Dedifferentiated amniotic fluid mesenchymal stem cell (primary cell): ENCODE results near the gene ROR1.
A peak's percentile ranks its signal among the peaks of the same experiment; 100 is the strongest.

Experiments
- DNase-seq: peaks from one replicate; pipeline ENCODE4 v3.0.0-alpha.2; 2016; ENCODE audit errors: extremely low spot score

ROR1 gene

DNA sequence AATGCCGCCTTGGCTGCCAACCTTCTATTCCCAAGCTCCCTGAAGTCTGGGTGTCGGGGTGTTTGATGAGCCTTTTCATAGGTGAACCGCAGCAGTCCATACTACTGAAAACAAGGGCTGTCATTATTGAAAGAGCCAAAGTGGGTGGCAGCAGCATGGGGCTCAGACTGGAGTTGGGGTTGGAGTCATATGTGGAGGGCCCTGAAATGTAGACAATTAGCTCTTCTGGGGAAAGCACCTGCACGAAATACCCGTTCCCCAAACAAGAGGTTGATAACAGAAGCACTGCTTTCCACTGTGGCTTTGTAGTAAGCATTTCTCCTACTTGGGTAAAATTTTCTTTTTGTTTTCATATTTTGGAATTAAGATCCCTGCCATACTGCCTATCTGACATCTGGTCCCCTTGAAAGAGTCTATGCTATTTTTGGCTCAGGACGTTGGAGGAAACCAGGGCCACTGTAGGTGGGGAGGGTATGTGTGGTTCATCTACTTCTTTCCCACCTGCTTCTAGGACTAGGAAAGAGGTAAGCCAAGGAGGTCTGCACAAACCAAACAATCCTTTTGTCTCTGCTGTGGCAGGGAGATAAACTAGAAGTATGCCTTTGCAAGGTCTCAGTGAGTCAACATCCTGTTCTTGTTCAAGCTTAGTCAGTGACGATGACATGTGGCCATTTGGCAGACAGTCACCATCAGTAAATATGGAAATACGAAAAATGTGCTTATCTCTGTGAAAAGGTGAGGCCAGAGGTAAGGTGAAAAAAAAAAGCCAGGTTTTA lies 232.6 kb downstream of the ROR1 start:
- DNase-seq, result no peak

DNA sequence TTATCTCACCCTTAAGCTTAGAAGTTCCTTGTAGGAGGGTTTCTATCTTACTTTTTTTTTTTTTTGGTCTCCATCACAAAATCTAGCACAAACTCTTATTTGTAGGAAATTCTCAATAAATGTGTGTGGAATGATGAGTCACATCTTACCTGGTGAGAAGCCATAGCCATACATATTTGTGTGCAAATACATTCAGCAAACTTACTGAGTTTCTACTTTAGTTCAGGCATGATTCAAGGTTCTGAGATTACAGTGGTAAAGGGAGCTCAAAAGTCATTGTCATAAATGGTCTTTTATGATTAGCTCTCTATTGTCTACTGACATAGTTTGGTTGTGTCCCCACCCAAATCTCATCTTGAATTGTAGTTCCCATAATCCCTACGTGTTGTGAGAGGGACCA lies 236.5 kb downstream of the ROR1 start:
- DNase-seq, result no peak

DNA sequence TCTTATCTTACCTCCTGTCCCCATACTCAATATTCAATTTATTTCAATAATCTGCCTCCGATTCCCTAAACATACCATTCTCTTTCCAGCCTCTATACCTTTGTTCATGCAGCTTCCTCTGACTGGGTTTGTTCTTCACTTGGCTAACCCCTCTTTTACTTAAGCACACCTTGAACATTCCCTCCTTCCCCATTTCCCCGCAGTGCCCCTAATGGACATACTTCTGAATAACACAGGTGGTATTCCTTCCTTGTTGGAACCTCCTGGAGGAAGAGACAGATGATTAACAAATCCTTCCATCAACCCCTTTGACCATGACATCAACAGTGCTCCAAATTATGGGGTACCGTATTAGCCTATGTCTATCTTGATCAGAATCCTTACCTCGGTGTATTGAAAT lies 239.6 kb downstream of the ROR1 start:
- DNase-seq, result no peak

DNA sequence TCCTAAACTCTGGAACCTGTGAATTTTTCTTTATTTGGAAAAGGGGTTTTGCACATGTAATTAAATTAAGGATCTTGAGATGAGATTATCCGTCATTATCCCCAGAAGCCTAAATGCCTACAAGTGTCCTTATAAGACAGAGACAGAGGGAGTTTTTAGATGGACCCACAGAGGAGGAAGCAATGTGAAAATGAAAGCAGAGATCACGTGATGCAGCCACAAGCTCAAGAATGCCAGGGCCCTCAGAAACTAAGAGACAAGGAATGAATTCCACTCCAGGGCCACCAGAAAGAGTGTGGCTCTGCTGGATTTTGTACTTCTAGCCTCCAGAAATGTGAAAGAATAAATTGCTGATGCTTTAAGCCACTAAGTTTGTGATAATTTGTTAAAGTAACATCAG lies 246.0 kb downstream of the ROR1 start:
- peak; percentile 55 for DNase-seq

DNA sequence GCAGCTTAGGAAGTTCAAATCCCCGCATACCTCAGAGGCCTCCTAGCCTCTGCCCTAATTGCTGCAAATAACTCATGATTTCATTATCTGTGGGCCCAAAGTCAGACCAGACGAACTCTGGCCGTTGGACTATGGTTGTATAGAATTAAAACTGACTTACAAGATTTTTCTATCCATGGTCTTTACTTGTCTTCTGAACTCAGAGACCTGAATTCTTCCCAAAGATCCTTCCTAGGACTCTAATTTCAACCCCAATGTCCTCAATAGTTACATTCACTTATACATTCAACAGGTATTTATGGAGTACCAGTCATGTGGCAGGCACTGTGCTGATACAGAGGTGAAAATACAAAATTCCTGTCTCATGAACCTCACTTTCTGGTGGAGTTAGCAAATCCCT lies 247.2 kb downstream of the ROR1 start:
- no peak for DNase-seq

DNA sequence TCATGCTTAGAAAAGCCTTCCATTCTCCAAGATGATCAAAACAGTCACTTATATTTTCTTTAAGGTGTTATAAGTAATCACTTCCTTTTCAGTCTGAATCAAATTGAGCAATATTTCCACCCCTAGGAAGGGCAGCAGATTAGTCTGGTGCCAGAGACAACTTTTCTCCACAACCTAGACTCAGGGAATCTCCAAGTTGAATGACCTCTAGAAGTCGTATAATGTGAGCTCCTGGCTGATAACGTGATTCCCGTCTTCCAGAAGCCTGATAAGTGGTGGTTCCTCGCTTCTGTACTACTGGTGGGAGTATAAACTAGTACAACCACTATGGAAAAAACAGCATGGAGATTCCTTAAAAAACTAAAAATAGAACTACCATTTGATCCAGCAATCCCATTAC lies 251.2 kb downstream of the ROR1 start:
- no peak for DNase-seq

DNA sequence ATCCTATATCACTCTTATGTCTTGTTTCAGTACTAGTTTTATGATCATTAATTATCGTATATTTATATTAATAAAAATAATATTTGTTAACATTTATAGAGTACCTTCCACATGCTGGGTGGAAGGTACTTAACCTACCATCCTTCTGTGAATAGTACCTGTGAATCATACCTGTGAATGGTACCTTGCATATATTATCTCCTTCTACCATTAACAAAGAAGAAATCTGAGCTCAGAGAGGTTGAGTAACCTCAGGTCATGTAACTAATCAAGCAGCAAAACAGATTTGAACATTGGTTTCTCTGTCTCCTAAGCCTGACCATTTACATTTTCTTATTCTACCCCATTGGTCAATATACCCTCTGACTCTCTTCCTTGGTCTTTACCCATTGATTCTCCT lies 255.2 kb downstream of the ROR1 start:
- DNase-seq, result no peak

DNA sequence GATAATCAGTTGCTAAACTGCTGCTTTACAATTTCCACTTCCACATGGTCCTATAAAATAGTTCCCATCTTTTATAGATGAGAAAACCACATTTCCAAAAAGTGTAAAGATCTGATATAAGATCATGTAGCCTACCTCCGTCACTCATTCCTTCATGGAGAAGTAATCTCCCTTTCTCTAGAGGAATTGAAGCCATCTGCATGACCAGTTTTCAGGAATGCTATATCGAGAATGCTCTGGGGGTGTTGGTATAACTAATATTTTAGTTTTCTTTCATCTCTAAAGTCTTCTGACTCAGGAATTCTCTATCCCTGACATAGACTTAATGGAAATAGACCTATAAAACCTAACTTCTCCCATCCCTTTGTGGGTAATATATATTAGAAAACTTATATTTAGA lies 256.6 kb downstream of the ROR1 start:
- peak; percentile 21 for DNase-seq

DNA sequence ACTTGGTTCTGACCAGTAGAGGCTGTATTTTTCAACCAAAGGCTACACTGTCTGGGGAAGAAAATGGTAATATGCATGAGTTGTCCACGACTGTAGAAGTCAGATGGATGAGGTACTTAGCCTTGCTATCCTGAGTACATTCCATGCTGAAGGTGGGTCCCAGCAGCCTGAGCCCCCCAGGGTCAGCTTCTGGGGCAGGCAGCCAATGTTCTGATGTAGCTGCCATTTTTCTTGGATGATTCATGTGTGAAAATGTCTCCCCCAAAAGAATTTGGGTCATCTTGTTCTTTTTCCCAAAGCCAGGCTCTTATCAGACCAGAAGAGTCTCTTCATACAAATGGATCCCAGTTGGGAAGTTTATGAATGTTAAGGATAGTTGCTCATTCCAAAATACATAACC lies 257.4 kb downstream of the ROR1 start:
- no peak for DNase-seq

DNA sequence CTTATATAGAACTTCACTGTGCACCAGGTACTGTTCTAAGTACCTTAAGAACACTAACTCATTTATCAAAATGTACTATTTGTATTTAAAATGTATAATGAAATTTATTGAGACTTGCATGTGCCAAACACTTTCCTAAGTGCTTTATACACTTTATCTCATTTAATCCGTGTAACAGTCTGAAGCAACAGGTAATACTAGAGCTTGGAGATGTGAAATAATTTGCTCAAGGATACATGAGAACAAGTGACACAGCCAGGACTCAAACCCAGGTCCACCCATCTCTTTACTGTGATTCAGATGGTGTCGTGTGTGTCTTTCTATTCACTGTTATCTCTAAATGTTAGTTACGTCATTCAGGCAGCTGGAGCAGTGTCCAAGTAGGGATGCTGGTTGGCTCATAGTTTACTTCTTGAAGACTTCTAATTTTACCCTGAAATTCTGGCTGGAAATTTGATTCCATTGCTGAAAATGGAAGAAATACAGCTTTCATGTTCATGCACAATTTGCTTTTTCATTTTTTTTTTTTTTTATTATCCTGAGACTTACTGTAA lies 259.9 kb downstream of the ROR1 start:
- peak; percentile 52 for DNase-seq

DNA sequence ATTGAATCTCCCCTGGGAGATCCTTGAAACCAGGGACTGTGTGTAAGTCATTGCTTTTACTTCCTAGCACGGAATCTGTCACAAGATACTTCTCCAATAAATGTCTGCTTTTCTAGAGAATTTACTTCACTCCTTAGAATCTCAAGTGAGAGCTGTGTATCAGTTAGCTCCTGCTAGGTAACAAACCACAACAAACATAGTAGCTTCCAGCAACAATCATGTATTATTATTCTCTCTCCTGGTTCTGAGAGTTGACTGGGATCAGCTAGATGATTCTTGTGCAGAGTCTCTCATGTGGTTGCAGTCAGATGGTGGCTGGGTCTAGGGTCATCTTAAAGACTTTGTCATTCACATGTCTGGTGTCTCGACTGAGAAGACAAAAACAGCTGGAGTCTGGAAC lies 262.7 kb downstream of the ROR1 start:
- no peak for DNase-seq

DNA sequence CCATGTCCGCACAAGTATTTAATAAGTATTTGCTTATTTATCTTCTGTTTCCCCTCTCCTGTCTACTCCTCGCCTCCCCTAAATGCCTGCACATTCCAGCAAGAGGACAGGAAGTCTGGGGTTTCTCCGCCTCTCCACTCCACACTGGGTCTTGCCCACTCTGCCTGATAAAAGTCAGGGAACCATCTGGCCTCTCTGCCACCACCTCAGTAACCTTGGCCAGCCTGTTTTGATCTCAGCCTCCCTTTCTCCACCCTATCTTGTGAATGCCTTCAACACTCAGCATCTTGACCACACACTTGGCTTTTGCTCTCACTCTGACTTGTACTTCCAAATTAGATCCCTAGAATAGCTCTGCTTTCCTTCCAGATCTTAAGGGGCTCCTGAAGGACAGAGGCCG lies 264.3 kb downstream of the ROR1 start:
- no peak for DNase-seq

DNA sequence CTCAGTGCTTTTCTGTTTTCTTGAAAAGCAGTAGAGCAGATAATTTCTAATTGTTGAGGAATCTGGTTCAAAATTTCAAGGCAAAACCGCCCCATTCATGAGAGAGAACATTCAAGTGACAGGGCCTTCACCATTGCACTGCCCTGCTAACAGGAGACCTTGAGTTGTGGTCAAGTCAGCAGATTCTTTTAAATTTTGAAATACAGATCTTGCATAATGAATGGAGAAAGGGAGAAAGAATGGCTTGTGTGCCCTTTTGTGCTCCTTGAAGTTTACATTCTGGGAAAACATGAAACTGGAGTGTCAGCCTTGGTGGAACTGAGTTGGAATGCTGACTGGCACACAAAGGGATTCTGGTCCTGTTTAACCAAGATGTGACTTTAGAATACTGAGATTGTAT lies 265.1 kb downstream of the ROR1 start:
- peak; percentile 46 for DNase-seq

DNA sequence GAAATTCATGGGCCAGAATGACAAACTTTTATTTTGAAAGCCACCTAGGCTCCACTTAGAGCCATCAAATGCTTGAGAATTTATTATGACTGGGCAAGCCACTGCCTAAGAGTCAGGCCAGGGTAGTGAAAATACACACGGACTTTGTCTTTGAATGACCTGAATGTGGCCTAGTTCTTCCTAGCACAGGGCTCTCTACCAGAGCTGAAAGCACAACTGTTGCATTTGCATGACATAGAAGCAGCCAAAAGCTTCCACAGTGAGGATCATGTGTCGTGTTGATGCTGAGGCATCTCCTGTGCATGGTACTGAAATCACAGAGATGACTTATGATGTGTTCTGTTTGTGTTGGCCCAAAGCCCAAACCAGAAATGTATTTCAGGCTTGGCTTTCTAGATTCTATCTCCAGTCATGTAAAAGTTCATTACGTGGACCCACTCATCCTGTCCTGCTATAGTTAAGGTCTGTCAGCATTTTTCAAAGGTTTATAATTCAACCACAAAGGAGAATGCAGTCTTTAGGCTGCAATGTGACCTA lies 265.6 kb downstream of the ROR1 start:
- peak; percentile 99 for DNase-seq

DNA sequence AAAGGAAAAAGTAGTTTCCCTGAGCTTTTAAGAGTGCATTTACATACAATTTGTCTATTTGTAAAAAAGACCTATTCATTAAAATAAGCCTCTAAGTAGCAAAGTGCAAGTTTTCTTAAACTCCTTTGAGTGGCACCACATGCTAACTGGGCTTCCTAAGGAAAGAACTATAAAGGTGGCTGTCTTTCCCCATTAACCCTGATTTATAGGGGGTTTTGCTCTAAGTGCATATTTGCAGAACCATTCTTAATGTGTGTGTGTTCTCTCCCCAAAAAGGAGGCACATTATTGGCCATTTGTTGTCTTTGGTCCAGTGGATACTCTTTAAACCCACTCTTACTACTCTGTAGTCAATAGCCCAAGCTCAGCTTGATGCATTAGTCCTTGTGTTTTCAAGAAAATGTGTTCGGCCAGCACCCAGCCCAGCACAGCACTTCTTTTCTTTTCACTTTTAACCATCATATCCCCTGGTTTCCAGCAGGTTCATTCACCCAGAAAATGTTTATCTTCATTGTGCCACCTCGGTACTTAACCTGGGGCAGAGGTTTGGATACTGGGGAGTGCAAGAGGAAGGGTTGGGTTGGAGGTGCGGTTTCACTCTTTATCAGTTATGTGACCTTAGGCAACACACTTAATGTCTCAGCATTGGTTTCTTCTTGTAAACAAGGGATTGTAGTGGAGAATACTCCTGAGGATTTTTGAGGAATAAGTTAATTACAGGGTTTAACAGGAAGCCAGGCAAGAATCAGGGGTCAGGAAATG lies 267.7 kb downstream of the ROR1 start:
- no peak for DNase-seq

DNA sequence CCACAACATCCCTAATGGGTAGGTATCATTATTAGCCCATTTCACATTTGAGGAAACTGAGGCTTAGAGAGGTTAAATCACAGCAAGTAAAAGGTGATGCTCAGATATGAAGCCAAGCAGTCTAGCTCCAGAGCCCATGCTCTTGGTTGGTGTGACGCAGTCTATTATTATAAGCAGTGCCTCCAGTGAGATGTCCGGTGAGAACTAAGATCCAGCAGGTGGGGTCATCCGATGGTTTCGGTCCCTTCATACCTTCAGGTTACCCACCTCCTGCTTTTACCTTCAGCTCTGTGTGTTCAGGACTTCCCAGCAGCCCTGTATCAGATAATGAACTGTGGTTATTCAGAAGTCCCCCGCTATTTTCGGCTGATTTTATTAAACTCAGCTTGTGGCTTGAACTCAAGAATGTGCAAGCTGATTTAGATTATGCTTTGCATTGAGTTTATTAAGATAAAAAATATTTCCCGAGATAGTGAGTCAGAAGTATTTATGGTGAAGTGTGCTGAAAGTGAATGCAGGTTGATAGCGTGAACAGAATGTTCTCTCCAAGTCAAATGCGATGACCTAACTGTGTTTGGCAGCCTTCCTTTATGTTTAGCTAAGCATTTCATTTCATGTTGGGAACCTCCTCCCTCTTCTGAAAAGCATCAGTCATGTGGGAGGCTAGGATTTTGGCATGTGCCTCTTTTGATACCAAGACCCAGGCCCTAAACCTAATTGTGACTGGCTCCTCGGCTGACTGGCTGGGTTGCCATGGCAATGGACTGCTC lies 268.7 kb downstream of the ROR1 start:
- peak; percentile 92 for DNase-seq

DNA sequence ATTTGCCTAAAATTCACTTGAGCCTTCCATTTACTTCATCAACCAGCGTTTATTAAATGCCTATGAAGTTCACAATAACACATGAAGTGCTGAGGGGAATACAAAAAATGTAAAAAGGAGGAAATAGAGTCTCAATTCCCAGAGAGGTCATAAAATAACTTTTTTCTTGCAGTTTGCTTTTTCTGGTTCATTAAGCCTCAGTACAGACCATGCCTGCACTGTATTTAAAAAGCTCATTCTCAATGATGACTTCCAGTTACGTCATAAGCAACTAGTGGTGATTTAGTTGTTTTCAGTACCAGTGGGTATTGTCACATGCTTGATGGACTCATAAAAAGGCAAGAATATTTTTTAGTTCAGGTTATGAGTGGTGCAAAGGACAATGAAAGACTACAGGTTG lies 269.5 kb downstream of the ROR1 start:
- no peak for DNase-seq

DNA sequence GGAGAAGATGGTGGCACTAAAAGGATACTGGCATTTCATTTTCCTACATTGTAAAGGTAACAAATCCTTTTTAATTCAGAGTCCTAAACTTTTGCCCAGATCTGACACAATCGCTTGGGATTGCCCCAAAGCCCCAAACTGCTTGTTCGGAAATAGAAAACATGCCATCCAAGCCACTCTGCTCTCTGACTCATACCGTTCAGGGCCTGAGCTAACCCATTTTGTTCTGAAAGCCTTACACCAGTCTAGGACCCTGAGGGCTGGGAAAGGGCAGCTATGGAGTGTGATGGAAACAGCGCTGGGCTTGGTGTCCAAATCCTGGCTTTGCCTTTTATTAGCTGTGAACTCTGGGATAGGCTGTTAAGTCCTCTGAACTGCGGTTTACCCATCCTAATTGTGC lies 270.2 kb downstream of the ROR1 start:
- DNase-seq, result peak; percentile 27

DNA sequence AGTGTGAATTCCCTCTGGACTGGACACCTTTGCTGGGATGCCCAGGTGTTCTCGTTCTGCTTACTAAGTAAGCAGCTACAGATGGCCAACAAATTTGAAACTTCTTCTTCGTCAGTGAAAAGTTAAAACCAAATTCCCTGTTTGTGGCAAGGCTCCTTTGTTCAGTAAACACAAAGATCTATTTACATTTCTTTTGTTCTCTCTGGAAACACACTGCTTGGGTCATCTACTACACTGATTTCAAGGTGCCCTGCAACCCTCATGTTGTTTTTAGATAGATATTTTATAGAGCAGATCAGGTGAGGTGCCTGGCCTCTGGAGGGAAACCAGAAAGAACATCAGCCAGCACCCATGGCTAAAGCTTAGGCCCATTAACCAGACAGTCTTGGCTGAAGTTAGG lies 272.4 kb downstream of the ROR1 start:
- no peak for DNase-seq

DNA sequence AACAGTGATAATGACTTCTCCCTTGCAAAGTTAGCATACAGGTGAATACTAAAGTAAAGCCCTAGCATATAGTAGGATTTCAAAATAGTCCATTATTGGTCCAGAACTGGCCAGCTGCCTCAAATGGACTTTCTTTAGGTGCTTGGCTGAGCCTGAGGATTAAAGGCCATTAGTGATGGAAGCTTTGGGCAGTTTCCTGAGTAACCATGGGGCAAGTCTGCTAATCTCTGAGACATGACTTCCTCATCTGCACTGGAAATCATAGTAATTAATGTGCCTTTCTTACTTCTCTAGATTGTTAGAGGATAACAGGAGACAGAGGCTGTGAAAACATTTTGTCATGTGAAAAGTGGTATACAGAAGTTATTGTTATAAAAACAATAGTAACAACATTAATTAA lies 273.1 kb downstream of the ROR1 start:
- no peak for DNase-seq

DNA sequence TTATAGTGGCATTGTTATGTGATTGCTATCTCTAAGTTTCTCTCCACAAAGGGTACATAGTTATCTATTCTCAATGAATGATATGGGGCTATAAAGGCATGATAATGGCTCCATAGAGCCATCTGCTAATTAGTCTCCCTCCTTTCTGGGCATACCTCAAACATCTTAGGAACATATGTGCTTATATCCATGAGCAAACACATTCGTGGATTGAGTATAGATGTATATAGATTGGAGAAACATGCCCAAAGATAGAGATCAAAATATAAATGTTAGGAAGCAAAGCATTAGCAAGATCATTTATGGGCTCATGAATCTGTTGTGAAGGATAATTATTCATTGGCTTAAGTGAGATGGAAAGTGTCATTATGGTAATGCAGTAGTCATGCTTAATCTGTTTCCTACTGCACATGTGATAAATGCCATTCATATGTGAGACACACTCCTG lies 273.8 kb downstream of the ROR1 start:
- no peak for DNase-seq

DNA sequence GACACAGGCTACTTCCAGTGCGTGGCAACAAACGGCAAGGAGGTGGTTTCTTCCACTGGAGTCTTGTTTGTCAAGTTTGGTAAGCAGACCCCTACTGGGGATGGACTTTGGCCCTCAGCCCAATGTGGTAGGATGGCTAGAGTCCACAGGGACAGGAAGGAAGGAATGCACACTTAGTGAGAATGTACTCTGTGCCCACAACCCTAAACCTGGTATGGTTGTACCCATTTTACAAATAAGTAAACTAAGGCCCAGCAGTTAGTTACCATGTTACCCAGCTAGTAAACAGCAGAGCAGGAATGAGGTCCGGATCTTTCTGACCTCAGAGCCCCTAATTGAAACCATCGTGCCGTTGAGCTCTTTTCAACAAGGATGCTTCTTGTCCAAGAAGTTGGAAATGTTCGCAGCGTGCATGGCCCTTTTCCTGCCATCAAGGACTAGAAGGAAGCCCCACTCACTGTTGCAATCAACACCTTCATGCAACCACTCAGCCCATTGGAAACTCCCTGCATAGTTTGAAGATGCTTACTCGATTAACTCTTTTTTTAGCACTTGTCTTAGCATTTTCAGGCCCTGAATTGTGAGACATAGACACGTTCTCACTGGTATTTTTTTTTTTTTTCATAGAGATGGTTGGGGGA lies 276.2 kb downstream of the ROR1 start:
- DNase-seq, result no peak
